Ascending aorta (tissue), 2 donors: Measurements from ENCODE around the gene EIF4E3. TPM values are rescaled to one million over a fixed set of nuclear protein-coding genes. Genes with fewer than 3 reads are reported as not detected.

Experiments used
- DNase-seq, 2 donors: peaks; one replicate each; pipeline ENCODE4 v3.0.0-alpha.2; 2019; ENCODE audit warnings: low spot score in 2 of 2
- H3K27ac ChIP-seq, 2 donors: fragments of 200-600 bp; sonication (generic); one replicate each; pipeline ENCODE4 v1.5.1; 2016 to 2017; ENCODE audit warnings: mild to moderate bottlenecking in 1 of 2
- H3K27me3 ChIP-seq: fragments of 200-600 bp; sonication (generic); one replicate; pipeline ENCODE4 v1.5.1; 2017
- H3K36me3 ChIP-seq, 2 donors: fragments of 200-600 bp; sonication (generic); one replicate each; pipeline ENCODE4 v1.5.1; 2016
- H3K4me1 ChIP-seq, 2 donors: fragments of 200-600 bp; sonication (generic); one replicate each; pipeline ENCODE4 v1.5.1; 2016 to 2017; ENCODE audit warnings: mild to moderate bottlenecking in 1 of 2
- H3K4me3 ChIP-seq, 2 donors: fragments of 200-600 bp; sonication (generic); one replicate each; pipeline ENCODE4 v1.5.1; 2016 to 2017; ENCODE audit warnings: mild to moderate bottlenecking in 1 of 2
- H3K9me3 ChIP-seq, 2 donors: fragments of 200-600 bp; sonication (generic); one replicate each; pipeline ENCODE4 v1.5.1; 2016
- CTCF ChIP-seq, 3 experiments: fragments of 200-600 bp in 2 of 3; fragments of 450-650 bp in 1 of 3; sonication (generic) in 2 of 3; IDR thresholded peaks; one replicate each; pipeline ENCODE4 v1.5.1; 2016 to 2019; ENCODE audit warnings: antibody characterized with exemption in 3 of 3, mild to moderate bottlenecking in 1 of 3, moderate library complexity in 1 of 3
- intact Hi-C: fragments of 100-400 bp; cut with DNase I; formaldehyde crosslinking; loops from one replicate; pipeline ENCODE4 v1.15.1; 2023
- total RNA-seq: library from RNA; depleted of rRNA; stranded (reverse); fragments of >200 nt; gene quantifications from one replicate; pipeline ENCODE4 v1.1.0, GENCODE V29; 2016

The EIF4E3 gene
- total RNA-seq, 1 donor from 2014 or later, result 4.4 TPM

- peaks cover 0 to 6% of the 10 kb centered on the region in 2 donors for H3K4me1 ChIP-seq
- H3K9me3 ChIP-seq, result no peaks in the 10 kb centered on the region
- DNase-seq, result no peak
- no peaks in the 10 kb centered on the region for H3K27me3 ChIP-seq
- H3K36me3 ChIP-seq, result no peaks in the 10 kb centered on the region
- H3K27ac ChIP-seq, result no peak overlapping the region
- intact Hi-C loops, result loop anchor here (5.0 kb wide), 4 partner anchors 346 to 1121 kb away; no protein-coding TSS in a partner anchor
- H3K4me3 ChIP-seq, result no peak overlapping the region
- TF ChIP-seq CTCF (IDR thresholded peaks at IDR 0.05), result no peak
Observed at GRCh38 chr3:71653414-71653807, 71.8 kb downstream of the EIF4E3 start.

- TF ChIP-seq CTCF (IDR thresholded peaks at IDR 0.05), result peak; percentile 42 to 63 (median 48)
- H3K4me3 ChIP-seq, result peak overlapping the region in 1 of 2 donors; percentile 42
- H3K27me3 ChIP-seq, result no peaks in the 10 kb centered on the region
- H3K36me3 ChIP-seq, result no peaks in the 10 kb centered on the region
- peaks cover 0 to 6% of the 10 kb centered on the region in 2 donors for H3K4me1 ChIP-seq
- H3K9me3 ChIP-seq, result no peaks in the 10 kb centered on the region
- intact Hi-C loops, result loop anchor here (5.0 kb wide), 4 partner anchors 346 to 1121 kb away; no protein-coding TSS in a partner anchor
- peak in 1 of 2 donors; percentile 70 for DNase-seq
- no peak overlapping the region for H3K27ac ChIP-seq
Observed at GRCh38 chr3:71652781-71653413, 72.3 kb downstream of the EIF4E3 start.

GRCh38 chr3:71651625-71652024 lies 73.6 kb downstream of the EIF4E3 start:
- Histone ChIP-seq H3K36me3 (no peaks in the 10 kb centered on the region), H3K9me3 (no peaks in the 10 kb centered on the region), H3K4me1 (no peaks in the 10 kb centered on the region), H3K4me3 (no peak overlapping the region), H3K27ac (no peak overlapping the region), H3K27me3 (no peaks in the 10 kb centered on the region)
- no peak for DNase-seq
- no peak for TF ChIP-seq CTCF (IDR thresholded peaks at IDR 0.05)
- intact Hi-C loops, result loop anchor here (5.0 kb wide), 4 partner anchors 344 to 1119 kb away; no protein-coding TSS in a partner anchor

DNA sequence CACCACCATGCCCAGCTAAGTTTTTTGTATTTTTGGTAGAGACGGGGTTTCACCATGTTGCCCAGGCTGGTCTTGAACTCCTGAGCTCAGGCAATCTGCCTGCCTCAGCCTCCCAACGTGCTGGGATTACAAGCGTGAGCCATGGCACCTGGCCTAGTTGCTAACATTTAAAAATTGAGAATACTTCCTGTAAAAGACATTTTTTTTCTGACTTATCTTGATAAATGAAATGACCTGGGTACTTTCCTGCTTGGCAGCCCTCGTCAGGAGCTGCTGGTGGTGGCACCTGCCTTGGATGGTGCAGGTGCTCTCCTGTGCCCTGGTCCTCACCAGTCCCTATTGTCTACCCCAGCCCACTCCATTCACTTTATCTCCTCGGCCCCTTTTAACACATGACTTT lies 74.8 kb downstream of the EIF4E3 start:
- no peak for TF ChIP-seq CTCF (IDR thresholded peaks at IDR 0.05)
- H3K27ac ChIP-seq, result no peak overlapping the region
- no peaks in the 10 kb centered on the region for H3K4me1 ChIP-seq
- no peak overlapping the region for H3K4me3 ChIP-seq
- DNase-seq, result no peak
- no peaks in the 10 kb centered on the region for H3K9me3 ChIP-seq
- H3K36me3 ChIP-seq, result no peaks in the 10 kb centered on the region
- H3K27me3 ChIP-seq, result no peaks in the 10 kb centered on the region
- intact Hi-C loops, result loop anchor here (5.0 kb wide), 4 partner anchors 343 to 1118 kb away; no protein-coding TSS in a partner anchor

- Histone ChIP-seq H3K4me3 (no peak overlapping the region), H3K27me3 (no peaks in the 10 kb centered on the region), H3K9me3 (no peaks in the 10 kb centered on the region), H3K27ac (no peak overlapping the region), H3K4me1 (no peaks in the 10 kb centered on the region), H3K36me3 (no peaks in the 10 kb centered on the region)
- TF ChIP-seq CTCF (IDR thresholded peaks at IDR 0.05), result no peak
- intact Hi-C loops, result loop anchor here (5.0 kb wide), 4 partner anchors 342 to 1117 kb away; no protein-coding TSS in a partner anchor
- no peak for DNase-seq
Observed at GRCh38 chr3:71649757-71650156, 75.4 kb downstream of the EIF4E3 start.
